ENCODE data around the gene PNPO. TPM values are rescaled to one million over a fixed set of nuclear protein-coding genes. Genes with fewer than 3 reads are reported as not detected.
"Not testable (repeated sequence)": the region's sequence is repeated elsewhere in the genome, so short reads cannot be mapped to it uniquely, and the experiment has no call there.

Gene PNPO
- total RNA-seq, 2 donors from 2014 or later, result 28.4 to 35.4 TPM

DNA sequence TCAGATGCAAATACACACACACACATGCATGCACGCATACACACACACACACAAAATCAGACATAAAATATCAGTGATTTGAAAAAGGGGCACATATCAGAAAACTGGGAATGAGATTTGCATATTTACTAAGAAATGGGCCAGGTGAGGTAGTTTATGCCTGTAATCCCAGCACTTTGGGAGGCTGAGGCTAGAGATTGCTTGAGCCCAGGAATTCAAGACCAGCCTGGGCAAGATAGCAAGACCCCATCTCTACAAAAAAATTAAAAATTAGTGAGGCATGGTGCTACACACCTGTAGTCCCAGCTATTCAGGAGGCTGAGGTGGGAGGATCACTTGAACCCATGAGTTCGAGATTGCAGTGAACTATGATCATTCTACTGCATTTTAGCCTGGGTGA, 22.4 kb upstream of the PNPO start:
- no peak for TF ChIP-seq CTCF (IDR thresholded peaks at IDR 0.05)
- DNase-seq (ENCODE audit: low spot score), result no peak
- Histone ChIP-seq H3K4me3 (no peak overlapping the region), H3K27ac (no peak overlapping the region), H3K27me3 (no peaks in the 10 kb centered on the region), H3K36me3 (peaks cover 17% of the 10 kb centered on the region), H3K9me3 (no peaks in the 10 kb centered on the region), H3K4me1 (peaks cover 0 to 28% of the 10 kb centered on the region in 2 donors)

DNA sequence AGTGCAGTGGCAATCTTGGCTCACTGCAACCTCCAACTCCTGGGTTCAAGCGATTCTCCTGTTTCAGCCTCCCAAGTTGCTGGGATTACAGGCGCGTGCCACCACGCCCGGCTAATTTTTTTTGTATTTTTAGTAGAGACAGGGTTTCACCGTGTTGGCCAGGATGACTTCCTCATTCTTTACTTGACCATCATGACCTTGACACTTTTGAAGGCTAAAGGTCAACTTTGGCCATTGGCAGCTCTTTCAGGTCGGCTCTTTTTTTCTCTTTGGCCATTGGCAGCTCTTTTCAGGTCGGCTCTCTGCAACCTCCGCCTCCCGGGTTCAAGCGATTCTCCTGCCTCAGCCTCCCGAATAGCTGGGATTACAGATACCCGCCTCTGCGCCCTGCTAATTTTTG, 21.5 kb upstream of the PNPO start:
- H3K4me3 ChIP-seq; H3K27me3 ChIP-seq; H3K27ac ChIP-seq; H3K9me3 ChIP-seq; DNase-seq (ENCODE audit: low spot score): not testable (repeated sequence)
- Histone ChIP-seq H3K4me1 (peaks cover 0 to 19% of the 10 kb centered on the region in 2 donors), H3K36me3 (peaks cover 26% of the 10 kb centered on the region)

DNA sequence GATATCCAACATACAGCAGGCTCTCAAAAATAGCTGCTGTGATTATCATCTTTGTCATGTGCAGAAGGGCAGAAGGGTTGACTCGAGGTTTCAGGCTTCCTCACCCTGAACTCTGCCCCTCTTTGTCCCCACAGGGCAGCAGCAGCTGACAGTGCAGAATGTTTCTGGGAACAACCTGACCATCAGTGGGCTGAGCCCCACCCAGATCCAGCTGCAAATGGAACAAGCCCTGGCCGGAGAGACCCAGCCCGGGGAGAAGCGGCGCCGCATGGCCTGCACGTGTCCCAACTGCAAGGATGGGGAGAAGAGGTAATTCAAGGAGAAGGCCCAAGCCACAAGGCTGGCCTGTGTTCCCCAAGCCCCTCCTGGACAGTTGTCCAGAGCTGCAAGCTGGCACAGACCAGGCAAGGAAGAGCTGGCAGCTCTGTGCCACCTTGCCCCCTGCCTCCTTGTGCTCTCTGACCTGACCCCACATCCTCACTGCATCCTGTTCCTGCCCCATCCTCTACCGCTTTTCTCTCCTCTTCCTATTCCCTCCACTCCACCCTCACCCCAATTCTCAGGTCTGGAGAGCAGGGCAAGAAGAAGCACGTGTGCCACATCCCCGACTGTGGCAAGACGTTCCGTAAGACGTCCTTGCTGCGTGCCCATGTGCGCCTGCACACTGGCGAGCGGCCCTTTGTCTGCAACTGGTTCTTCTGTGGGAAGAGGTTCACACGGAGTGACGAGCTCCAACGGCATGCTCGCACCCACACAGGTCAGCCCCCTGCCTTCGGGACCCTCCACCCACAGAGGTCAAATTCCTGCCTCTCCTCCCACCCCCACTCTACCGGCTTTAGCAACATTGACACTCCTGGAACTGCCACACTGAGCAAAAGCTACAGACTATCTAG, 16.3 kb upstream of the PNPO start:
- no peak for TF ChIP-seq CTCF (IDR thresholded peaks at IDR 0.05)
- Histone ChIP-seq H3K4me1 (peaks cover 0 to 6% of the 10 kb centered on the region in 2 donors), H3K36me3 (peaks cover 41% of the 10 kb centered on the region), H3K27me3 (no peaks in the 10 kb centered on the region), H3K9me3 (no peaks in the 10 kb centered on the region), H3K27ac (no peak overlapping the region), H3K4me3 (no peak overlapping the region)
- no peak for DNase-seq (ENCODE audit: low spot score)

- Histone ChIP-seq H3K9me3 (no peaks in the 10 kb centered on the region), H3K4me1 (peaks cover 0 to 6% of the 10 kb centered on the region in 2 donors), H3K4me3 (no peak overlapping the region), H3K36me3 (peaks cover 41% of the 10 kb centered on the region), H3K27me3 (no peaks in the 10 kb centered on the region), H3K27ac (no peak overlapping the region)
- no peak for TF ChIP-seq CTCF (IDR thresholded peaks at IDR 0.05)
- DNase-seq (ENCODE audit: low spot score), result no peak
Measured at GRCh38 chr17:47925678-47925988, 15.7 kb upstream of the PNPO start.

DNA sequence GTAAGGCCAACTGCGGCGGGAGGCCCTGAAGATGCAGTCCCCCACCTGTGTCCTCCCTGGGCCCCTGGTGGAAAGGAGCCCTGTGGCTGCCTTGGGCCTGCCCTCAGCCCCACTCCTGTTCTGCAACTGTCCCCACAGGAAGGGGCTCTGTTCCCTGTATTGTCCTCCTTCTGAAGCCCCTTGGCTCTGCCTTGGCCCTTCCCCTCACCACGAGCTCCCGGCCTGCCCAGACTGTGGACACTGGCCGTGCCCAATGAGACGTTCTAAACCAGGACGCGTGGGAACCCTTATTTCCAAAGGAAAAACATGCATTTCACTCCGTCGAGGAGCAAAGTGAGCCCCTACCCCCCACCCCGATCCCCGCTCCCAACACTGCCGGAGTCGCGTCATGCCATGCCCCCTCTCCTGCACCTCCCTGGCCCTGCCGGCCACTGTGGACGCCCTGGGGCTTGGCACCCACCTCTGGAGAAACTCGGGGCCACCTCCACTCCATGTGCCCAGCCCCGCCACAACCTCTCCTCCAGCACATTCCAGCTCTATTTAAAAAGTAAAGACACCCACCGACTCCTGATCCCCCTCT, 13.5 kb upstream of the PNPO start:
- peaks cover 40% of the 10 kb centered on the region for H3K36me3 ChIP-seq
- no peak overlapping the region for H3K4me3 ChIP-seq
- no peaks in the 10 kb centered on the region for H3K9me3 ChIP-seq
- TF ChIP-seq CTCF (IDR thresholded peaks at IDR 0.05), result no peak
- no peaks in the 10 kb centered on the region for H3K27me3 ChIP-seq
- DNase-seq (ENCODE audit: low spot score), result no peak
- H3K27ac ChIP-seq, result no peak overlapping the region
- peaks cover 0 to 6% of the 10 kb centered on the region in 2 donors for H3K4me1 ChIP-seq

GRCh38 chr17:47928415-47928814, 13.0 kb upstream of the PNPO start:
- Histone ChIP-seq H3K4me1 (peaks cover 0 to 6% of the 10 kb centered on the region in 2 donors), H3K27ac (no peak overlapping the region), H3K36me3 (peaks cover 35% of the 10 kb centered on the region), H3K9me3 (no peaks in the 10 kb centered on the region), H3K27me3 (no peaks in the 10 kb centered on the region), H3K4me3 (no peak overlapping the region)
- no peak for TF ChIP-seq CTCF (IDR thresholded peaks at IDR 0.05)
- DNase-seq (ENCODE audit: low spot score), result no peak

Data from right atrium auricular region (tissue), 2 donors.